Fibroblast of pulmonary artery (primary cell): ENCODE measurements around the gene RAC3.

Source experiments
- DNase-seq: peaks from one replicate; pipeline ENCODE4 v3.0.0-alpha.2; 2010; ENCODE audit warnings: low read depth
- H3K4me3 ChIP-seq: replicated peaks from 2 replicates; pipeline ENCODE4 v1.5.1; 2011; ENCODE audit warnings: low read depth, mild to moderate bottlenecking, control low read depth, low read length, moderate library complexity
- TF ChIP-seq, protein P1 (sequence below): IDR thresholded peaks from 2 replicates; pipeline ENCODE4 v1.5.1; 2011; ENCODE audit warnings: mild to moderate bottlenecking, control low read depth, low read length, inconsistent platforms; ENCODE audit errors: missing control alignments

Gene RAC3

DNA sequence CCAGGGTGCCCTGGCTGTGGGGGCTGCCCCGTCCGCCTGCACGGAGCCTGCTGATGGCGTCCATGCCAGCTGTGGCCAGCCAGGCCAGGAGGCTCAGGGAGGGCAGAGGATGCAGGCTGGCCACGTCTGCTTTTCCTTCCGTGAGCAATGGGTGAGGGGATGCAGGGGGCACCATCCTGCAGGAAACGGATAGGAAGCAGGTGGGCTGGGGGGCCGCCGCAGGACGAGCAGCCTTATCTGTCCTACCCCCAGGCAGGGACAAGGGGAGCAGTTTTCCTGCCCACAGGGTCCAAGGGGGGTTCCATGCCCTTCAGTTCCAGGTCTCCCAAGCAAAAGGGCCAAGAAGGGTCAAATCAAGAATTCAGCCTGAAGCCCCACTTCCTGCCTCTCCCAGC is 27.4 kb downstream of the RAC3 start:
- TF ChIP-seq, protein P1, sequence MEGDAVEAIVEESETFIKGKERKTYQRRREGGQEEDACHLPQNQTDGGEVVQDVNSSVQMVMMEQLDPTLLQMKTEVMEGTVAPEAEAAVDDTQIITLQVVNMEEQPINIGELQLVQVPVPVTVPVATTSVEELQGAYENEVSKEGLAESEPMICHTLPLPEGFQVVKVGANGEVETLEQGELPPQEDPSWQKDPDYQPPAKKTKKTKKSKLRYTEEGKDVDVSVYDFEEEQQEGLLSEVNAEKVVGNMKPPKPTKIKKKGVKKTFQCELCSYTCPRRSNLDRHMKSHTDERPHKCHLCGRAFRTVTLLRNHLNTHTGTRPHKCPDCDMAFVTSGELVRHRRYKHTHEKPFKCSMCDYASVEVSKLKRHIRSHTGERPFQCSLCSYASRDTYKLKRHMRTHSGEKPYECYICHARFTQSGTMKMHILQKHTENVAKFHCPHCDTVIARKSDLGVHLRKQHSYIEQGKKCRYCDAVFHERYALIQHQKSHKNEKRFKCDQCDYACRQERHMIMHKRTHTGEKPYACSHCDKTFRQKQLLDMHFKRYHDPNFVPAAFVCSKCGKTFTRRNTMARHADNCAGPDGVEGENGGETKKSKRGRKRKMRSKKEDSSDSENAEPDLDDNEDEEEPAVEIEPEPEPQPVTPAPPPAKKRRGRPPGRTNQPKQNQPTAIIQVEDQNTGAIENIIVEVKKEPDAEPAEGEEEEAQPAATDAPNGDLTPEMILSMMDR = no peak
- DNase-seq = no peak
- no peak overlapping the region for H3K4me3 ChIP-seq

DNA sequence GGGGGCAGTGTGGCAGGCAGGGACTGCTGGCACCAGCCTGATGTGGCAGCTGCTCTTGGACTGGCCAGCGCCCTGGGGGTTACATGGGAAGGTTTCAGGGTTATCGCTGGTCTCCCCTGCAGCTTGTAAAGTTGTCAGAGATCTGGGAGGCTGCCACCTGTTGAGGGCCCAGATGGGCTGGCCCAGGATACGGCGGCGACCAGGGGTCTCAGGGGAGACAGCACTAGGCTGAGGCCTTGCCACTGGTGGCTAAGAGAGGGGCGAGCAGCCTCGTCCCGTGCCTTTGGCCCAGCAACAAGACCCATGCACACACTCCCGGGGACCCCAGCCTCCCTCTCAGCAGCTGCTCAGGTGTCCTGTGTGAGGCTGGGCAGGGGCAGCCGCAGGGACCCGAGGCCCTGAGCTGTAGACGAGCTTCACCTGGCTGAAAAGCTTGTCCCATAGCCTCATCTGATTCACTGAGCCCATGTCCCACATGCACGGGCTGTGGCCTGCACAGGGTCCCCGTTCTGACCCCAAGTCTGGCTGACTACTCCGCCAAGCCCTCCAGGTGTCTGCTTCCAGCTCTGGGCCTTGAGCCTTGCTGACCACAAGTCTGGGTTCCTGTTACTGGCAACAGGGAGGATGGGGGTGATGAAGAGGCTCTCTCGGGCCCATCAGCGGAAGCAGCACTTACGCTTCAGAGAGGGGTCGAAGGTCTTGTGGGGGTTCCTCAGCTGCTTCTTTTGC is 28.0 kb downstream of the RAC3 start:
- TF ChIP-seq, protein P1 = no peak
- DNase-seq = no peak
- H3K4me3 ChIP-seq = no peak overlapping the region

DNA sequence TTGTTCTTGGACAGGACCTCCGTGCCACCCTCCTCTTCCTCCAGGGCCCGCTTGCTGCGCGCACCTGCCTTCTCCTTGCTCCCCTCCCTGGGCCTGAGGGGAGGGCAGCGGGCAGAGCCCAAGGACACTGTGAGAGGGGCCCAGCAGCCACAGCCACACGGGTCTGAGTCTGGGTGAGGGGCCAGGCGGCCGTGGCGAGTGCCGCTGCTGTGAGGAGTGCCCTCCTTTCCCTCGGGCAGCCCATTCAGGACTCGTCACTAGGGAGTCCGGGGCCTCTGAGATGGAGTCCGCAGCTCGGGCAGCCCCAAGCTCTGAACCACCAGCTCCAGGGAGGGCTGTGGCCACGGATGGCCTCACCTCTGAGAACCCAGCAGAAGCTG is 28.5 kb downstream of the RAC3 start:
- TF ChIP-seq, protein P1 = no peak
- DNase-seq = no peak
- H3K4me3 ChIP-seq = no peak overlapping the region

DNA sequence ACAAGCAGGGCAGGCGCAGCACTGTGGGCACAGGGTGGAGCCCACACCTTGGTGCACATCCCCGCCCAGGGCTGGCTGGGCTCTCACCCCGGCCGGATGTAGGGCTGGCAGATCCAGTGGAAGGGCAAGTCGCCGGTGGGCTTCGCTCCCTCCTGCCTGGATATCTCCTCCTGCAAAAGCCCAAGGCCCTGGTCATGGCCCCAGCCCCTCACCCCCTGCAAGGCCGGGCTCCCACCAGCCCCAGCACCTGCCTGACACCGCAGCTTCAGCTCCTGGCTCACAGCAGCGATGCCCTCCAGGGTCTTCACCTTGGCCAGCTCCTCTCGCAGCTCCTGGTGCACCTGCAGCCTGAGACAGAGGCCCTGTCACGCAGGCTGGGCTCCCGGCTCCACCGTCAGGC is 29.1 kb downstream of the RAC3 start:
- DNase-seq = no peak
- no peak overlapping the region for H3K4me3 ChIP-seq
- TF ChIP-seq, protein P1 = no peak

DNA sequence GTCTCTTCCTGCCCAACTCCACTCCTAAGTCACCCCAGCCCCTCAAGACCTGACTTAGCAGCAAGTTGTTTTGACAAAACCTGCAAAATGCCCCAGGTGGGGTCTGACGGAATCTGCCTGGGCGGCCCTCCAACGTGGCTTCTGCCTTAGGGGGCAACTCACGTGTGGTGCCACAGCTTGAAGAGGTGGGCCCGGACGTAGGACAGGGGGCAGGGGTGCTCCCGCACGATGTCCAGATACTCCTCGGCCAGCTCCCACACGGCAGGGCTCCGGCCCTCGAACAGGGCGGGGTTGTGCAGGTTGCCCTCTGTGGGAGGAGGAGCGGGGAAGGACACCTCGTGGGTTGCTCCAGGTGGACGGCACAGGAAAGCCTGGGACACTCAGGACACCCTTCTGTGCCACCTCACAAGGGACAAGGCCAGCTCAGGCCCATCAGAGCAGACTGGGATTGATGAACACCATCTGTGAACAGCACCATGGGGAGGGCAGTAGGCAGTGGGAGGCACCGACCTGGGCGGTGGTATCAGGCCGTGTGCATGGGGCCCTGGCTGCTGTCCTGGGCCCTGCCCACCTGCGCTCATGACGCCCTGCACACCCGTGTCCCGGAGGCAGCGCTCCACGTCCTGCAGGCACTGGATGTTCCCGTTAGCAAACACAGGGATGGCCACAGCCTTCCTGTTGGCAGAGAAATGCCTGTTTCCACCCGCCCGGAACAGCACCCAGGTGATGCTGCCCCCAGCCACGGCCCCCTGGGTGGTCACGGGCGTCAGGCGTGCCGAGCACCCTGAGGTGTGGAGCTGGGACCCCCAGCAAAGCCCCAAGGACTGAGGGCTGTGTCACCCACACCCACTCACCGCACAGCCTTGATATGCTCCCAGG is 29.8 kb downstream of the RAC3 start:
- TF ChIP-seq, protein P1 = no peak
- no peak overlapping the region for H3K4me3 ChIP-seq
- DNase-seq = no peak

DNA sequence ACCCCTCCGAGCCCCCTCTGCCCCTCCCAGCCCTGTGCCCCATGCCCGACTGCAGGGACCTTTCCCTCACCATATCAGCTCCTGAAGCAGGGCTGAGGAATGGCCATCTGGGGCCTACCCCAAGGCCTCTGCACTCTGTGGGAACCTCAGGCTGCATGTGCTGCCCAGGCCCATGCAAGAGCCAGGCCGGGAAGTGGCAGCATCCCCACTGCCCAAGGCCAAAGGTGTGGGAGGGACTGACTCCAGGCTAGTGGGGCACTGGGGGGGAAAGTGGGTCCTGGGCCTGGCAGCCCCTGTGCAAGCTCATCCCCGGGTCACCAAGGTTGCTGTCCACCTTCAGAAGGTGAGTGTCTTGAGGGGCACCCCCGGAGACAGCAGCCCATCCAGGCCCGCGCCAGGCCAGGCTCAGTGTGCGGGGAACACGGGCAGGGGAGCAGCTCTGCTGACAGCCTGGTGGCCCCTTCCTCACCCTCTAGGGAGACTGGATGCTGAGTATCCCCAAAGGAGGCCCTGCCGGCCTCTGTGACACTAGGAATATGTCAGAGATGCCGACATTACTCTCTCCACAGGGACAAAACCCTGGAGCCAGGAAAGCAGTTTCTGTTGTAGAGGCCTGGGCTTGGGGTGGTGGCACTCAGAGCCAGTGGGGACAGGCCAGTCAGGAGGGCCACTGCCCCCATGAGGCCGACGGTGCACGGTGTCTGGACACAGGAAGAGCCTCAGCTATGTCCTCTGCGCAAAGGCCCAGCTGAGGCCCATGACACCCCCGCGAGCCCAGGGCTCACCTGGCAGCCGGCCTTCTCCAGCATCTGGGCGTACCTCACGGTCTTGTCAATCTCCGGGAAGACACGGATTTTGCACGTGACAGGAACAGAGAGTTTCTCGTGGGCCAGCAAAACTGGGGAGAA is 30.9 kb downstream of the RAC3 start:
- no peak for DNase-seq
- TF ChIP-seq, protein P1 = no peak
- no peak overlapping the region for H3K4me3 ChIP-seq
